HG02571 (cell line): Measurements from ENCODE around the gene THSD7A.

ENCODE experiments used
- ATAC-seq: cut with Tn5 transposase; IDR thresholded peaks from one replicate; pipeline ENCODE4 v1.9.1; 2021; ENCODE audit warnings: mild to moderate bottlenecking, moderate library complexity; ENCODE audit not compliant: unreplicated experiment

The THSD7A gene

GRCh38 chr7:11710377-11710776 lies 121.6 kb downstream of the THSD7A start:
- ATAC-seq, result no peak

DNA sequence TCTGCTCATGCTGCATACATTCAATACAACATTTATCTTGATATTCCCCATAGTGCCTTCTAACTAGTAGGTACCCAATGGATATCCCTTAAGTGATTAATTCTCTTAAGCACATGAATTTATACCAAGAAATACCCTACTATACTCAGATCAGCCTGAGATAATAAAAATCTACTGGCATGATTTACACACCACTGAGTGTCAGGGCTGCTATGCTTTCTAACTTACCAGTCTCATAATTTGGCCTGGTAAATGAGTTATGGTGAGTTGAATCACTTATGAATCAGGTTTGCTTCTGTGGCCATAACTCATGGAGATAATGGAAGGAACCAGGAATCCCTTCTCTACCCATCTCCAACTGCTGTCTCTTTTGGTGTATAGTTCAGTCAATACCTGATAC lies 122.8 kb downstream of the THSD7A start:
- ATAC-seq, result no peak

DNA sequence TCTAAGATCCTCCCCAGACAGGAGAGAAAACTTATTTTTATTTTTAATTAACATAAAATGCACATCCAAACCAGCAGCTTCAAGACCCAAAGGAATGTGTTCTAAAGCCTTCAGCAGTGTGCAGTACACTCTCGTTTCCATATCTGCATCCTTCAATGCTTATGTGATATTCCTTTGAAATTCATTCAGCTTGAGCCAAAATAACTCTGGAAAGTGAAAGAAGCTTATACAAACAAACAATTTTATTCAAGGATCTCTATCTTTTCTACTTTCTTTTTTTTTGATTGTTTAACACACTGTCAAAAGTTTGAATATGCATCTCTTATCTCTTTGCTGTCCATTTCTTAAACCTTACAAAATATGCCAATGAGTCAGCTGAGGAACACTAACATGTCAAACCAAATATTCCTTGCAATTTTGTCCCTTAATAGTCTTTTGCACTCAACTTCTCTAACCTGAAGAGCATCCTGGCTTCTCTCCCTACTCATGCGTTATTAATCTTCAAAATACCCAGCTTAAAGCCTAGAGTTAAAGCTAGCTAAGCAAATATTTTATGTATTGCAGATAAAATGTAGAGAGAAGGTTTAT lies 124.3 kb downstream of the THSD7A start:
- ATAC-seq, result no peak

GRCh38 chr7:11706666-11707605 lies 125.1 kb downstream of the THSD7A start:
- no peak for ATAC-seq

- ATAC-seq, result no peak
Observed at GRCh38 chr7:11703829-11704228, 128.2 kb downstream of the THSD7A start.

DNA sequence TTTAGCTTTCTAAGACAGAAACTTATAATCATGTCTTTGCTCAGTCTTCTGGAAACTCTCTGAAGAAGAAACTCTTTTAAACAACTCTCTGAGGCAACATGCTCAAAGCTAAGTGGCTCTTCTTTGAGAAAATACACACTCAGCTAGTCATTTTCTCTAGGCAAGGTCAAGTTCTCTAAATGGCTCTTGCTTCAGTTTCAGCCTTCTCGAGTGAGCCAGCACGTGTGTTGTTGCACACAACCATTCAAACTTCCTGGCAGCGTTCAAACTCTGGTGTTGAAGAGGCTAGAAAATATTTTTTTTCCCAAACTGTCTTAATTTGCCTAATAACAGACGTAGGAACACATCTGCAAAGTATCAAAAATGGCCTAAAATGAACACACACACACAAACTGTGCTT lies 129.1 kb downstream of the THSD7A start:
- no peak for ATAC-seq

GRCh38 chr7:11701829-11702560 lies 130.0 kb downstream of the THSD7A start:
- no peak for ATAC-seq

- no peak for ATAC-seq
Observed at GRCh38 chr7:11699666-11700065, 132.3 kb downstream of the THSD7A start.

- ATAC-seq, result no peak
Observed at GRCh38 chr7:11698384-11698871, 133.6 kb downstream of the THSD7A start.

DNA sequence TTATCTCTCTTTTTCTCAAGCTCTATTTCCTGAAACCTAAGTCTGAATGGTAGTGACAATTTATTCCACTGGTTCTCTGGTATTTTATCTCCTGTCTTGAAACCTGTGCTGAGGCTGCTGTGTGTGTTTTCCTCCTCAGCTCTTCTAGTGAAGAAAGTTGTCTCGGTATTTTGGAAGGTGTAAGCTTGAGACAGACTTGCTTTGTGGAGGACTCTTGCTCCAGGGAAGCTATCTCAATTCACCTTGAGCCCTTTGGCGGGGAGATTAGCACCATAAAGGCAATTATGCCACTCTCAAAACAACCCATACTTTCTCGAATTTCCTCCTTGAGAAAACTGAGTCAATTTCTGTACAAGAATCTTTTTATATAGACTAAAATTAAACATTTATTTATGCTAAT lies 141.6 kb downstream of the THSD7A start:
- ATAC-seq, result no peak

- no peak for ATAC-seq
Observed at GRCh38 chr7:11689096-11689495, 142.9 kb downstream of the THSD7A start.

DNA sequence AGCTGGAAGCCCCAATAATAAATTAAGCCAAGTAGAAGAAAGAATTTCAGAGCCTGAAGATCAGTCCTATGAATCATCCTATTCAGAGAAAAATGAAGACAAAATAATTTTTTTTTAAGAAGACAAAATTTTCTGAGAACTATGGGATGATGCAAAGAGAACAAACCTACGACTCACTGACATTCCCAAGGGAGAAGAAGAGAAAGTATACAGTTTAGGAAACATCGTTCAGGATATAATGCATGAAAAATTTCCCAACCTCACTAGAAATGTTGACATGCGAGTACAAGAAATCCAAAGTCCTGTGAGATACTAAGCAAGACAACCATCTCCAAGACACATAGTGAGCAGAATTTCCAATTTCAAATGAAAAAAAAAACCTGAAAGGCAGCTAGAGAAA lies 150.5 kb downstream of the THSD7A start:
- no peak for ATAC-seq

- ATAC-seq, result no peak
Observed at GRCh38 chr7:11675163-11675562, 156.8 kb downstream of the THSD7A start.

DNA sequence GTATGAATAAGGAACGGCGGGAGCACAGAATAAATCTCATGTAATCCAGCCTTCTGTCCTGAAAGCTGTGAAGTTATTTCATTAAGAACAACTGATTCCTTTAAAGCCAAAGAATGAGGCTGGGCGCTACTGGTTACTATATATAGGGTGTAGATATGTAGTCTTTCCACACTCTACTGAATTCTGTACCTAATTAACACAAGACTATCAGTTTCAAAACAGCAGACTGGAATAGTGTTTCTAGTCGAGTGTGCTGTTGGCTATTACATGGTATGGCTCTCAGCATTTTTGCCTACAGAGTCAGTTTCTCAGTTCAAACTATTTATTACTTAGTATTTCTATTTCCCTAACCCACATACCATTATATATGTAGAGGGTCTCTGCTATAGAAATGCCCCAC lies 163.3 kb downstream of the THSD7A start:
- no peak for ATAC-seq

DNA sequence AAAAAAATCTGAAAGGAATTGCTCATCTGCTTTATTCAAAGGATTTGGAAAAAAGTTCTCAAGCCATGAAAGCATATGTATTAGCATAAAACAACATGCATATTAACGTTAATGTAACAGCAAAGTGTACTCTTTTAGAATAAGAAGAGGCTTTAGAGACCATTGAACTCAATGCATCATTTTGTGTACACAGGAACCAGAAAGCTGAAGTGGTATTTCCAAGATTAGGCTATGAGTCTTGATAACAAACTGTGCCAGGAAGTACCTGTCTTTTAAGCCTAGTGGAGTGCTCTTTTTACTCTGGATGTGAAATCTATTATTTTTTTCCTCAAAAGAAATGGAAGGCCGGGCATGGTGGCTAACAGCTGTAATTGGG lies 164.2 kb downstream of the THSD7A start:
- no peak for ATAC-seq

DNA sequence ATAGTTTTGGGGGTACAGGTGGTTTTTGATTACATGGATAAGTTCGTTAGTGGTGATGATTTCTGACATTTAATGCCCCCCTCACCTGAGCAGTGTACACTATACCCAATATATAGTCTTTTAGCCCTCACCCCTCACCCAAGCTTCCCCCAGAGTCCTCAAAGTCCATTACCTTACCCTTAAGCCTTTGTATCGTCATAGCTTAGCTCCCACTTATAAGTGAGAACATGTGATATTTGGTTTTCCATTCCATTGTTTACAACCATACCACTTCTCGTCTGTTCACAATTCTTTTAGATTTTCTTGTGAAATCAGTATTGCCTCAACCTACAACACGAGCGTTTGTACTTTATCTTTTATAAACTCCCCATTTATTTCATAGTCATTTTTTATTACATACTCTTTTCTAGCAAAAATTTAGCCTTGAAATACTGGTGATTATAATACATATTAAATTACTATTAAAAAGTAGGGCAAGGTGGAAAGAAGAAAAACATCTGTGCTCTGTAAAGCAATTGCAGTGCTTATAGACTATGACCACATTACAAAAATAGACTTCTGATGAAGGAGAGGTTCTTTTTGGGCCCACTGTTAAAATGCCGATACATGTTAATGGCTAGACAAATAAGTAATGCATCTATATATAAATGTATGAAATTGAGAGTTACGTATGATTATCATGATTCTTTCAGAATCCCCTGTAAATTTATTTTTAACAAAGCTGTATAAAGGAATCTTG lies 164.8 kb downstream of the THSD7A start:
- ATAC-seq, result no peak

DNA sequence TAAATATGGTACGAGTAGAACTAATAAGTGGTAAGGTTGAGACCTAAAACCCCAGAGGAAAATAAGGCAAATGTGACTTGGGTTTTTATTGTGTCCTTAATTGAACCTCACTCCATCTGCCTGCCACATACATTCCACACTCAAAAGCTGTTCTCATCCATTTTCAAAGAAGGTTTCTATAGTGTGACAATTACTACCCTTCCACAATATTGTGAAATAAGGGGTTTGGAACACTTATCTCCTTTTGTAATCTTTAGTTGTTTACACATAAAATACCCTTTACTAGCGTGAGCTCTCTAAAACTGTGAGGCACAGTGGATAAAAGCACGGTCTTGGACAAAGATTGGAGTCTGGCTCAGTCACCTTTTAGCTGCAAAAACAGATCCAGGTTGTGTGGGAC lies 166.6 kb downstream of the THSD7A start:
- ATAC-seq, result no peak

- no peak for ATAC-seq
Observed at GRCh38 chr7:11655642-11656041, 176.4 kb downstream of the THSD7A start.

- ATAC-seq, result no peak
Observed at GRCh38 chr7:11655163-11655562, 176.8 kb downstream of the THSD7A start.

DNA sequence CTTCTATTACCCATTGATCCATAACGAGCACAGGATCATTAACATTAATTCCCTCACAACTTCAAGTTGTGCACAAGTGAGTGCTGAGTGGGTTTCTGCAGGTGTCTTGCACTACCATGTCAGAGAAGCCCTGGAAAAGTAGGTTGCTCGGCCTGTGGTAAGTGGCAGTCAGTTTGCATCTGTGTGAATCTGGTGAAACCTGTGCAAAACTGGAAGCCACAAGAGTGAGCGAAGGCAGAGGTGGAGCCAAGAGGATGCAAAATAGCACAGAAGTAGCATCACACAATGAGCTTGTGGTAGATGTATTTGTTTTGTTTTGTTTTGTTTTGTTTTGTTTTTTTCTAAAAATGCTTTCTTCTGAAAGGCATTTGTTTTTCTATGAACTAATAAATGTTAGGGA lies 181.5 kb downstream of the THSD7A start:
- peak; percentile 70 for ATAC-seq

DNA sequence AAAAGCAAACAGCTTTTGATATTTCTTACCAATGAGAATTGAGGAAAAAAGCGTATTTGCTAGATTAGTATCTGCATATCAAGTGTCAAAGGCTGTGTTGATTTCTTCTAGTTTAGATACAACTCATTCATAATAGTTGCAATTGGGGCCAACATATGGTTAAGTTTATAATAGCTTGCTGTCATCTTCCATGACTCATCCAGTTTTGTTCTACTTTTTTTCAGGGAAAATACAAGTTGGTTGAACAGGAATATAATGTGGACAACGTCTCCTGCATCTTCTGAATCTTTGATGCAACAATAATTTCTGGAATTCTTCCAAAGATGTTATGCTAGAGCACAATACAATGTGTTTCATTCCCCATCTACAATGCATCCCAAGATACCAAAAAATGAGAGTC lies 182.0 kb downstream of the THSD7A start:
- no peak for ATAC-seq
